Activated T-cell treated with anti-CD3 and anti-CD28 coated beads, Interleukin-2, amount 50 U/mL, for 1 hour (primary cell): Measurements from ENCODE around the gene OTUD6A.
"Not testable (repeated sequence)": the region's sequence is repeated elsewhere in the genome, so short reads cannot be mapped to it uniquely, and the experiment has no call there.

ENCODE experiments used
- DNase-seq: peaks from one replicate; pipeline ENCODE4 v3.0.0-alpha.2; 2020

The OTUD6A gene

GRCh38 chrX:70049925-70050324, 12.3 kb upstream of the OTUD6A start, which contains the start of gene AWAT2:
AWAT2 (minus strand) TSS chrX:70049938; CDS start chrX:70049932, 6 bp downstream.
- DNase-seq, result no peak

DNA sequence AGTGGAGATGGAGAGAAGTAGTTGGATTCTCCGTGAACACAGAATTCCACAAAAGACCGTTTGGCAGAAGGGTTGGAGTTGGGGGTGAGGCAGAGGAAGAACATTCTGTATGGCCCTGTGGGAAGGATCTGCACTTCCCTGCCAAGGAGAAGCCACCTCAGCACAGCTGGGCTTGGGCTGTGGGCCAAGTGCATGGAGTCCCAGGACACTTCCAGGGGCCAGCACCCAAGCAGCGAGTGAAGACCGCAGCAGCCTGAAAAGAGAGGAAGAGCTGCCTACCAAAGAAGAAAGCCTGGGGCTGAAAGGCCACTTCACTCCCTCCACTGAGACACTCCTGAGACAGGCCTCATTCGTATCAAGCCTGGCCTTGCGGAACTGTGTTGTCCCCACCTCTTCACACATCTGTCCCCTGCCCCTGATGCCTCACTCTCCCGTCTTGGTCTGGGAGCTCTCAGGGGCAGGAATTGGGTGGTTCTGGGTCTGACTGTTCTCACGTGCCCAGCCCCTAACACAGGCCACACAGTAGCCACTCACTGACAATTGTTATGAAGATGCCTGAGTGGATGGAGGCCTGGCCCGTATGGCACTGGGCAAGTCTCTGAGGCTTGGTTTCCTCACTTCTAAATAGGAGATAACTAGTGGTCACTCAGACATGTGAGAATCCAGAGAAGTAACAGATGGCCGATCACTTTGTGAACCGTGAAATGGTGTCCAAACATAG, 9.2 kb upstream of the OTUD6A start:
- no peak for DNase-seq

DNA sequence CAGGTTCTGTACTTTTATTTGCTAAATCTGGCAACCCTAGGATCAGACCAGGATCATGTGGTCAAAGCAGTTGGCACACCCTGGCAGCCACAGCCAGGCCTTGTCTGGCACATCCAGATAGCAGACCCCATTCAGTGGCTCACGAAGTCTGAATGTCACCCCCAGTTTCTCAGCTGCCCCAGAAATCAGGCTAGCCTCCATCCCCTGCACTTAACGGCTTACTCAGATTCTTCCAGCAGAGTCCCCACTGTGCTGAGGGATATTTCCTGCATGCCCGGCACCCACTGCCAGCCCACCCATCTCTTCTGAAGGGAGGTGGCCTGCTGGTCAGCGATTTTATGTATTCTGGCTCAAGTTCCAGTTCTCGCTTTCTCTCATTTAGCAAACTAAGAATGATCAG, 7.9 kb upstream of the OTUD6A start:
- DNase-seq, result no peak

DNA sequence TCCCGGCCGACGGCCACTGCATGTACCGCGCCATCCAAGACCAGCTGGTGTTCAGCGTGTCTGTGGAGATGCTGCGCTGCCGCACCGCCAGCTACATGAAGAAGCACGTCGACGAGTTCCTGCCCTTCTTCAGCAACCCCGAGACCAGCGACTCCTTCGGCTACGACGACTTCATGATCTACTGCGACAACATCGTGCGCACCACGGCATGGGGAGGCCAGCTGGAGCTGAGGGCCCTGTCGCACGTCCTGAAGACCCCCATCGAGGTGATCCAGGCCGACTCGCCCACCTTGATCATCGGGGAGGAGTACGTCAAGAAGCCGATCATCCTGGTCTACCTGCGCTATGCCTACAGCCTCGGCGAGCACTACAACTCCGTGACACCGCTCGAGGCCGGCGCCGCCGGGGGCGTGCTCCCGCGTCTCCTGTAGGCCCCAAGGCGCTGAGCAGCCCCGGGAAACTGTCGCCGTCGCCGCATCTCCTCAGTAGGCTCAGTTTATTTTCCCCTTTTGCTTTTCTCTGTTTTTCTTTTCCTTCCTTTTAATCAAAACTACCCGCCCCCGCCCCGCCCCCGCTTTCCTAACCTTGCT, 799 bp downstream of the OTUD6A start:
- DNase-seq, result no peak

DNA sequence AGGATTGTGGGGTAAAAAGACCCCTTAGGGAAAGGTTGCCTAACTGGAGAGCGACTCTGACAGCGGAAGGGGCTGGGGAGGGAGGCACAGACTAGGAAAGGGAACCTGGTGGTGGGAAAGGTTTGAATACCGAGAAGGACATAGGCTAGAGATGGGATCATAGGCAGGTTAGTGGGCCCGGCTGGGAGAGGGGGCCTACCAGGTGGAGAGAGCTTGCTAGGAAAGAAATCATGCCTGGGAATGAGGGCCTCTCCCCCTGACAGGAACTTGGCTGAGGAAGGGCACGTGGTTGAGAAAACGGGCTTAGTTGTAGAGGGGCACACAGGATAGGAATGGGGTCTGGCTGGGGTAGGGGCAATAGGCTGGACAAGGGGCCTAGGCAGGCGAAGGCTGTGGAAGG, 4.4 kb downstream of the OTUD6A start:
- no peak for DNase-seq

DNA sequence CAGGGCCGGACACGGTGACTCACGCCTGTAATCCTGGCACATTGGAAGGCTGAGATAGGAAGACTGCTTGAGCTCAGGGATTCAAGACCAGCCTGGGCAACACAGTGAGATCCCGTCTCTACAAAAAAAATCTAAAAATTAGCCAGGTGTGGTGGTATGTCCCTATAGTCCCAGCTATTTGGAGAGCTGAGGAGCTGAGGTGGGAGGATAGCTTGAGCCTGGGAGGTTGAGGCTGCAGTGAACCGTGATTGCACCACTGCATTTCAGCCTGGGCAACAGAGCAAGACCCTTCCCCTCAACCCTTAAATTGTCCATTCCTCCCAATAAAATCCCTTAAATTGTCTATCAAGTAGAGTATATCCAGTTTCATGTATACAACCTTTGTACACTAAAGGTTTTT, 17.0 kb downstream of the OTUD6A start:
- no peak for DNase-seq

DNA sequence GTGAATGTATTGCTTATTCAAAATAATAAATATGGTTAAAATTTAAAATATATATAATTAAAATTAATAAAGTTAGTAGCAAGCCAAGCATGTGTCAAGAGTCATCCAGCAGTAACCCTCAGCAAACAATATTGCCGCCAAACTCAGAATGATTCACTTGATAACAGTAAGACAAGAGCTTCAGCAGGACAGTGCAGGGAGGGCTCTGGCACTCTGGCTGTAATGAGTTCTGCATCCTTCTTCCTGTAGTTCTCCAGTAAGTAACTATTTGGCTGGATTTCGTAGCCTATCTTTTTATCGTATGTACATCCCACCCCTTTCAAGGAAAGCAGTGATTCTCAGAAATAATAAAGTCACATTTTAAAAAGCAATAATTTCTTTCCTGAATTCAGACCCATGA, 17.6 kb downstream of the OTUD6A start:
- no peak for DNase-seq

GRCh38 chrX:70082723-70083122, 20.5 kb downstream of the OTUD6A start:
- no peak for DNase-seq

DNA sequence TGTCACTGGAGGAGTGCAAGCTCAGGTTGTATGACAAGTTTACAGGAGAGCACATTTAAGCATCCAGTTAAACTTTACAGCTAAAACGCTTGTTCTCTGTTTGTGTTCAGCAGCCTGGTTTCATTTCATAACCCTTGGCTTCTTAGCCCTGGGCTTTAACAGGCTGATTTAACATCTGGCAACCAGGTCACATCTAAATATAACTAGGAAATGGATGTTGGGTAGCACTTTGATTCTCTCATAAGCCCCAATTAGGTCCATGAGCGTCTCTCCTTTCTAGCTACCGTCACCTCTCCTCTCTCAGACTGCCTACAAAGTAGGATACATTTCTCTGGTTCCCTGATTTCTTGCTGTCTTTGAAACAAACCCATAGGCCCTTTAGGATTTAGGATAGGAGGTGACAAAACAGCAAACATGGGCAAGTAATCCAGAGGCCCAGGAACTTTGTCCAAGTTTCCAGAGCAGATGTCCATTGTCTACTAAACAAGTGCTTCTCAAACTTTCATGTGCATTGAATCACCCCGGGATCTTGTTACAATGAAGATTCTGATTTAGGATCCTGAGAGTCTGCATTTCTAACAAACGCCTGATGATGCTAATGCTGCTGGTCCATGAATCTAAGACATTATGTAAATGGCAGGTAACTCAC, 22.5 kb downstream of the OTUD6A start:
- DNase-seq, result no peak

DNA sequence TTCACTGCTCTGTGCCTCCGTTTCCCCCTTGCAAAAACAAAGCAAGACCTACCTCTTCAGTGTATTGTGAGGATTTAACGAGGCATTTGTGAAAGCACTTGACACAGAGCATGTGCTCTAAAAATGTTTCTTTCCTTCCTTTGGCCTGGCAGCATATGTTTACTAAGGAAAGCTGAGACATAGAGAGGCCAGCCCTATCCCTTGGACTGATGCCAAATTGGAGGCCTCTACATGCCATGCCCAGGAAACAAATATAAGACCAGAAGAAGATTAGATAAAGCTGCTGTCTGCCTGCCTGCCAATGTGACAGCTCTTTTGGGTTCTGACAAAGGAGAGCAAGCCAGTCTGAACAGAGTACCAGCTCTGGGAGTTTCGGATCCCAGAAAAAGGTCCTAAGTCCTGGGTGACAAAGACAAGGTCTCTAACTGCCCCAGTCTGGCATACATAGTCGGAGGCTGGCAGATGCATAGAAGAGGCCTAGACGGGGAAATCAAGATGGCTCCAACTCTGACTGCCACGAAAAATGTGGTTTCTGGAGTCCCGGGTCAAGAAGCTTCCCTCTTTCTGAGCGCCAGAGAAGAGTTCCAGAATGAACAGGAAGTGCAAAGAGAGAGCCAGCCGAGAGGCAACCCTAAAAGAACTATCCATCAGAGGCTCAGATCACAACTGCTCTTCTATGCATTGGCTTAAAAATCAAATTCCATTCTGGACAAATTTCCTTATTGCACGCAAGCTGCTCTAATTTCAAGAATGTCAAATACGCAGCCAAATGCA, 25.8 kb downstream of the OTUD6A start:
- no peak for DNase-seq

DNA sequence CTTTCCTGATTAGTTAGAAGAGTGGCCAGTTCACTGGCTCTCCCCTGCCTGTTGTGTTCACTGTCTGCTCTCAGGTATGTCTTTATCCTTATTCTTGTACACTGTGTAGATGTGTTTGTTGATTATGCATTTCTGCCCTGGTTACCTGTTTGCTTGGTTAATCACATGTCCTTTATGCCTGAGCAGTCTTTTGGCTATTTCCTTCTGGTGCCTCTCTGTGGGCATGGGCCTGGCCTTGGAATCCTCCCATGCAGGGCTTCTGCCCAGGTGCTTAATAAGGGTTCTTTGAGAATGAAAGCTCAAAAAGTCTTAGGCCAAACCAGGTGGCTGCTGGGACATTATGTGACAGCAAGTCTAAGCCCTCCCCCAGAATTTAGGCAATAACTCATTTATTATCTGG, 26.5 kb downstream of the OTUD6A start:
- DNase-seq, result no peak

GRCh38 chrX:70089604-70090297, 27.5 kb downstream of the OTUD6A start:
- no peak for DNase-seq

DNA sequence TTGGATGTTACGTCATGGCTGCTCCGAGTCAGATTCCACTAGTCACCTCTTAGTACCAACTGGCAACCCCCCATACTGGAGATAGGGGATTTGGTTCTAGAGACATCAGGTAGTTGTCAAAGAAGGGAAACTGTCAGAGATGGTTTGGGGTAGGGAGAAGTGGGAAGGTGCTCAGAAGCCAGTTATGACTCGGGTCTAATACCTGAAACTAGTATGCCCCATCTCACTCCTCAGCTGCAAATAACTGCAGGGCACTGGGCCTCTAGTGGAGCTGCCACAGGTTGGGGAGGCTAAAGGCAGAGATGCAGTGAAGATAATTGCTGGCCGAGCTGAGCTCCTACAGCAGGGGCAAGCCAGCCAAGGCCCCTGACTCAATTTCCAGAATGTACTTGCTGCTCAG, 30.0 kb downstream of the OTUD6A start:
- DNase-seq, result no peak

DNA sequence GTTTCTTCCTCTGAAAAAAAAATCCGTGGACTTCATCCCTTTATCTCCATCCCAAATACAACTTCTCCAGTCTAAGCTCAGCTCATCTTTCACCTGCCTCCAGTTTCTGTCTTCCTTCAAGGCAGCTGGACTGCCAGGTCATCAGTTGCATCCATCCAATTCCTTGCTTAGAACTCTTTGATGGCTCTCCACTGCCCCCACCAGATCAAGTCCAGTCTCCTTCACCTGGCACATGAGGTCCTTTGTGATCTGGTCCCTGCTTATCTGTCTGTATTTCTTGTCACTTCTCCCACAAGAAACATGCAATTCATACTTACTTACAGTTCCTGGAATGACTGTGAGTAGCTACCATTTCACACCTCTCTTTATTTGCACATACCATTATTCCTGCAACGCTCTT, 33.8 kb downstream of the OTUD6A start:
- no peak for DNase-seq

GRCh38 chrX:70105229-70105628, 43.0 kb downstream of the OTUD6A start:
- no peak for DNase-seq

DNA sequence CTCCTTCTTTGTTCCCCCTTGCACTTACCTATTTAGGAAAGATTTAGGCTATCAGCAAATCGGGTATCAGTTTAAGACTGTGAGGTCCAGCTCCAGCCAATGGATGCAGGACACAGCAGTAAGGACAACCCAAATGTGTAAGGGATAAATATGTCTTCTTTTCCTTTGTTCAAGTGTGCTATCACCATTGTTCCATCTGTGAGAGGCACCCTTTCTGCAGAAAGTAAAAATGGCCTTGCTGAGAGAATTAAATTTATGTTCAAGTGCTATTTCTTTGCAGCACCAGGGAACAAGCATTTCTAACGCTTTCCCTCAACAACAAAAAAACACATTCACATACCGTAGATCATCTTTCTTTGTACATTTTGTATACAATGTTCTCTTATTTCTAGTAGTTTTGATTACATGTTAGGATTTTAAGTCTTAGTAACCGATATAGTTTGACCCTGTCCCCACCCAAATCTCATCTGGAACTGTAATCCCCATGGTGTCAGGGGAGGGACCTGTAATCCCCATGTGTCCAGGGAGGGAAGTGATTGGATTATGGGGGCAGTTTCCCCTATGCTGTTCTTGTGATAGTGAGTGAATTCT, 49.3 kb downstream of the OTUD6A start:
- DNase-seq, result not testable (repeated sequence)
